ENCODE data around the gene DRC3. TPM values are rescaled to one million over a fixed set of nuclear protein-coding genes. Genes with fewer than 3 reads are reported as not detected.
A peak's percentile ranks its signal among the peaks of the same experiment; 100 is the strongest.

The DRC3 gene
- total RNA-seq, 4 donors from 2014 or later = 4.3 to 8.6 (median 6.0) TPM

- Histone ChIP-seq H3K4me1 (peaks cover 0 to 99% (median 61%) of the 10 kb centered on the region in 4 donors), H3K4me3 (no peak overlapping the region), H3K27me3 (no peaks in the 10 kb centered on the region), H3K27ac (peak overlapping the region in 3 of 4 donors; percentile 0 to 81 (median 77)), H3K36me3 (no peaks in the 10 kb centered on the region), H3K9me3 (no peaks in the 10 kb centered on the region)
- TF ChIP-seq, protein P1, sequence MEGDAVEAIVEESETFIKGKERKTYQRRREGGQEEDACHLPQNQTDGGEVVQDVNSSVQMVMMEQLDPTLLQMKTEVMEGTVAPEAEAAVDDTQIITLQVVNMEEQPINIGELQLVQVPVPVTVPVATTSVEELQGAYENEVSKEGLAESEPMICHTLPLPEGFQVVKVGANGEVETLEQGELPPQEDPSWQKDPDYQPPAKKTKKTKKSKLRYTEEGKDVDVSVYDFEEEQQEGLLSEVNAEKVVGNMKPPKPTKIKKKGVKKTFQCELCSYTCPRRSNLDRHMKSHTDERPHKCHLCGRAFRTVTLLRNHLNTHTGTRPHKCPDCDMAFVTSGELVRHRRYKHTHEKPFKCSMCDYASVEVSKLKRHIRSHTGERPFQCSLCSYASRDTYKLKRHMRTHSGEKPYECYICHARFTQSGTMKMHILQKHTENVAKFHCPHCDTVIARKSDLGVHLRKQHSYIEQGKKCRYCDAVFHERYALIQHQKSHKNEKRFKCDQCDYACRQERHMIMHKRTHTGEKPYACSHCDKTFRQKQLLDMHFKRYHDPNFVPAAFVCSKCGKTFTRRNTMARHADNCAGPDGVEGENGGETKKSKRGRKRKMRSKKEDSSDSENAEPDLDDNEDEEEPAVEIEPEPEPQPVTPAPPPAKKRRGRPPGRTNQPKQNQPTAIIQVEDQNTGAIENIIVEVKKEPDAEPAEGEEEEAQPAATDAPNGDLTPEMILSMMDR (IDR thresholded peaks at IDR 0.05) = no peak
- TF ChIP-seq POLR2A (IDR thresholded peaks at IDR 0.05) (no peak), EP300 (IDR thresholded peaks at IDR 0.05) (no peak)
- 26 to 37% methylated on average over 5 of the region's 5 CpGs for WGBS, 2 donors
- no peak for DNase-seq (ENCODE audit: low spot score in 2 of 2)
These were observed 31.6 kb upstream of the DRC3 start for GRCh38 chr17:17941015-17941414.

DNA sequence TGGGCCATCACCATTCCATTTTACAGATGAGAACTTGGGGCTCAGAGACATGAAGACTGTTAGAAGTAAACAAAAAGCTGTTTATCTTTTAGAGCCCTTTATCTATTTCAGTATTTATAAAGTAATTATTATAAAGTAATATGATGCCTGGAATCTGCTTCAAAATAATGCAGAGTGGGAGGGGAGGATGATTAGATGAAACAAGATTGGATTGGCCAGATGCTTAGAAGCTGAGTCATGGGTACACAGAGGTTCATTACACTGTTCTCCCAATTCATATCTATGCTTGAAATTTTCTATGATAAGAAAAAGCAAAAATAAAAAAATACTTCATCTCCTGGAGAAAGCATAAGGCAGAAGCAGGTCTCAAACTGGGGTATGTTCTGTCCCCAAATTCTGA, 29.8 kb upstream of the DRC3 start:
- Histone ChIP-seq H3K27me3 (no peaks in the 10 kb centered on the region), H3K27ac (peak overlapping the region; percentile 26 to 81 (median 56)), H3K4me3 (no peak overlapping the region), H3K4me1 (peaks cover 0 to 88% (median 44%) of the 10 kb centered on the region in 4 donors), H3K9me3 (no peaks in the 10 kb centered on the region), H3K36me3 (no peaks in the 10 kb centered on the region)
- TF ChIP-seq EP300 (IDR thresholded peaks at IDR 0.05) (no peak), POLR2A (IDR thresholded peaks at IDR 0.05) (no peak)
- TF ChIP-seq, protein P1 (IDR thresholded peaks at IDR 0.05) = no peak
- DNase-seq (ENCODE audit: low spot score in 2 of 2) = no peak

DNA sequence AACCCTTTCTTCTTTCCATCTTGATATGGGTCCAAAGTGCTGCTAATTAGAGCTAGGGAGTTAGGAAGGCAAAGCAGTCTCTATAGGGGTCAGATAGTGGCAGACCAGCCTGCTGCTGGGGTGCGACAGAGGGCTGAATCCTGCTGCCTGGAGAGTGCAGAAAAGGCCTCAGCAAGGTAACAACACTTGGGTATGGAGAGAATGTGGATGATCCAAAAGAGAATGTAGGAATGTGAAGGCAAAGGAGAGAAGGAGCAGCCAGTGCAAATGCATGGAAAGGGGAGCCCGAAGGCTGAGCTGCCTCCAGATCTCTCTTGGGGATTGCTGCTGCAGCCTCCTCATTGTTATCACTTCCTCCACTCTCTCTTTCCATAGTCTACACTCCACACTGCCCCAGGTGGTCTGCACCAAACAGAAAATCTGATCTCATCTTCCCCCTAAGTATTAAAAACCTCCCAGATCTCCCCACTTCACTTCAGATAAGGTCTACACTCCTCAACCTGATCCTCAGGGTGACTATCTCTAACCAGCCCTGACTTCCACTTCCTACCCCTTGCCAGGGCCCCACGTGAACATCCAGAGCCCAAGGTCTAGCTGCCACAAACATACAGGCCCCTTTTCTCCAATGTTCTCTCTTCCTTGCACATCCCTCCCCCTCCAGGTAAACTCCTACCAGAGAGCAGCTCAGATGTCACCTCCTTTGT, 29.2 kb upstream of the DRC3 start:
- TF ChIP-seq, protein P1 (IDR thresholded peaks at IDR 0.05) = no peak
- TF ChIP-seq POLR2A (IDR thresholded peaks at IDR 0.05) (no peak), EP300 (IDR thresholded peaks at IDR 0.05) (no peak)
- DNase-seq (ENCODE audit: low spot score in 2 of 2) = no peak
- Histone ChIP-seq H3K4me1 (peaks cover 0 to 88% (median 42%) of the 10 kb centered on the region in 4 donors), H3K4me3 (no peak overlapping the region), H3K36me3 (no peaks in the 10 kb centered on the region), H3K9me3 (no peaks in the 10 kb centered on the region), H3K27me3 (no peaks in the 10 kb centered on the region), H3K27ac (peak overlapping the region; percentile 26 to 81 (median 56))
- WGBS, 2 donors = 34 to 40% methylated on average over 3 of the region's 3 CpGs

GRCh38 chr17:17944242-17944641, 28.4 kb upstream of the DRC3 start:
- H3K4me3 ChIP-seq = no peak overlapping the region
- TF ChIP-seq, protein P1 (IDR thresholded peaks at IDR 0.05) = no peak
- TF ChIP-seq POLR2A (IDR thresholded peaks at IDR 0.05) (no peak), EP300 (IDR thresholded peaks at IDR 0.05) (no peak)
- no peaks in the 10 kb centered on the region for H3K36me3 ChIP-seq
- no peaks in the 10 kb centered on the region for H3K27me3 ChIP-seq
- no peaks in the 10 kb centered on the region for H3K9me3 ChIP-seq
- peak overlapping the region in 2 of 4 donors; percentile 77 to 81 for H3K27ac ChIP-seq
- peaks cover 0 to 86% (median 39%) of the 10 kb centered on the region in 4 donors for H3K4me1 ChIP-seq
- 65 to 73% methylated on average over 7 of the region's 7 CpGs for WGBS, 2 donors
- no peak for DNase-seq (ENCODE audit: low spot score in 2 of 2)

DNA sequence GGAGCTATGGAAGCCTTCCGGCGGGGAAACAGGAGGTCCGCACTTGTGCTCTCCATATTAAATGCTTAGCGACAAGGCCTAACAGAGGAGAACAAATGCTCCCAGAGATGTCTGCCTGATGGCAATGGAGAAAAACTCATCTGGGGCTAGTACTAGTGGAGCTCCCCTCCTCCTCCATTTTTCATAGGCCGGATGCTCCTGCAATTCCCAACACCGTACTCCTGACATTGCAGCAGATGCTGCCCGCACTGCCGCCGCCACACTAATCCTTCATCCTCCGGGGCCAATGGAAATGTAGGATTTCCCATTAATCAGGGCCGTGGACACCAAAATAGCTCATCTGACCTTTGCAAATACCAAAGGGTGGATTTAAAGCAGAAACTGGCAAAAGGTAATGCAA, 27.9 kb upstream of the DRC3 start:
- DNase-seq (ENCODE audit: low spot score in 2 of 2) = no peak
- Histone ChIP-seq H3K9me3 (no peaks in the 10 kb centered on the region), H3K27ac (peak overlapping the region in 2 of 4 donors; percentile 77 to 81), H3K36me3 (no peaks in the 10 kb centered on the region), H3K4me3 (no peak overlapping the region), H3K4me1 (peaks cover 0 to 87% (median 39%) of the 10 kb centered on the region in 4 donors), H3K27me3 (no peaks in the 10 kb centered on the region)
- TF ChIP-seq POLR2A (IDR thresholded peaks at IDR 0.05) = no peak
- TF ChIP-seq, protein P1 (IDR thresholded peaks at IDR 0.05) = no peak
- TF ChIP-seq EP300 (IDR thresholded peaks at IDR 0.05) = no peak
- 80 to 81% methylated on average over 11 of the region's 11 CpGs for WGBS, 2 donors
